Measurements from ENCODE around the gene PSD4. TPM values are rescaled to one million over a fixed set of nuclear protein-coding genes. Genes with fewer than 3 reads are reported as not detected.
A peak's percentile ranks its signal among the peaks of the same experiment; 100 is the strongest.

The PSD4 gene
- total and polyA plus RNA-seq, 9 donors = 0.95 to 3.2 (median 1.9) TPM

- no peaks in the 10 kb centered on the region for H3K9me3 ChIP-seq (replicated peaks; ENCODE audit: control insufficient read depth, low read depth, low read length)
- no peaks in the 10 kb centered on the region for H3K27me3 ChIP-seq (ENCODE audit: control insufficient read depth, insufficient read depth, low read length)
- H3K4me3 ChIP-seq (ENCODE audit: low read length) = no peak overlapping the region
- no peaks in the 10 kb centered on the region for H3K36me3 ChIP-seq (ENCODE audit: control insufficient read depth, insufficient read depth, low read length)
- no peak overlapping the region for H3K27ac ChIP-seq (ENCODE audit: low read length)
- DNase-seq = no peak
- H3K4me1 ChIP-seq (ENCODE audit: control insufficient read depth, insufficient read depth, low read length) = no peaks in the 10 kb centered on the region
- WGBS (ENCODE audit: insufficient coverage) = 88% methylated on average over 14 of the region's 17 CpGs
These were observed 41.3 kb upstream of the PSD4 start for GRCh38 chr2:113132414-113133021.

GRCh38 chr2:113133704-113134598, 39.8 kb upstream of the PSD4 start:
- no peaks in the 10 kb centered on the region for H3K36me3 ChIP-seq (ENCODE audit: control insufficient read depth, insufficient read depth, low read length)
- WGBS (ENCODE audit: insufficient coverage) = 45% methylated on average over 3 of the region's 7 CpGs
- H3K27me3 ChIP-seq (ENCODE audit: control insufficient read depth, insufficient read depth, low read length) = peaks cover 4% of the 10 kb centered on the region
- H3K4me1 ChIP-seq (ENCODE audit: control insufficient read depth, insufficient read depth, low read length) = no peaks in the 10 kb centered on the region
- DNase-seq = no peak
- no peak overlapping the region for H3K4me3 ChIP-seq (ENCODE audit: low read length)
- no peak overlapping the region for H3K27ac ChIP-seq (ENCODE audit: low read length)
- no peaks in the 10 kb centered on the region for H3K9me3 ChIP-seq (replicated peaks; ENCODE audit: control insufficient read depth, low read depth, low read length)

DNA sequence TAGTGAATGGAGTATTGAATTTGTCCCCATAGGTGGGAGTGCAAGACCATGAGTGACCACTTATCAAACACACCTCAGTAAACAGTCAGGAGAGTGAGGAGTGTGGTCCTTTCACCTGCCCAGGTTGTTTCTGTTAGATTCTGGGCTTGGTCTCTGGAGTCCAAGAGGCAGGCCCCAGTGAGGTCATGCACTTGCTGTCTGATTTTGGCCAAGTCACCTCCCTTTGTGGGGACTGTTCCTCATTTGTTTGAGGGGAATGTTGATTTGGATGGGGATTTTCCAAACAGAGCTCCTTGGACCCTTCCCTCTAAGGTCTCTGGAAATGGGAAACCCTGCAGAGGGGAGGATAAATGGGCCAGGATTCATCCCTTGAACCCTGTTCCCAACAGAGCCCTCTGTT, 39.1 kb upstream of the PSD4 start:
- H3K27ac ChIP-seq (ENCODE audit: low read length) = no peak overlapping the region
- H3K36me3 ChIP-seq (ENCODE audit: control insufficient read depth, insufficient read depth, low read length) = no peaks in the 10 kb centered on the region
- DNase-seq = no peak

DNA sequence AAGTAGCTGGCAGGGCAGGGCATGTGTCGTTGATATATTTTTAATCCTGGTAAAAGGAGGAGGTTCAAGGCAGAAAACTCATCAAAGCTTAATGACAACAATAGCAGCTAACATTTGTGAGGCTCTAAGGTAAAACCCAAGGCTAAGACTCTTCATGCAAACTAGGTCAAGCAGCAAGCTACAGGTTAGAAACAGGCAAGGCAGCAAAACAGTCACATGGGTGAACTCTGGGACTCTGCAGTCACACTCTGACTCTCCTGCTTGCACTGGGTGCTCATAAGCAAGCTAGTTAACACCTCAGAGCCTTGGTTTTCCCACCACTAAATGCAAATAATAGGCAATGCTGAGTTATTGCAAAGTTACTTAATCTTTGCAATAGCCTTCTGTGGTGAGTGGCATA, 38.5 kb upstream of the PSD4 start:
- no peak overlapping the region for H3K4me3 ChIP-seq (ENCODE audit: low read length)
- no peaks in the 10 kb centered on the region for H3K36me3 ChIP-seq (ENCODE audit: control insufficient read depth, insufficient read depth, low read length)
- no peak overlapping the region for H3K27ac ChIP-seq (ENCODE audit: low read length)
- peaks cover 5% of the 10 kb centered on the region for H3K27me3 ChIP-seq (ENCODE audit: control insufficient read depth, insufficient read depth, low read length)
- H3K9me3 ChIP-seq (replicated peaks; ENCODE audit: control insufficient read depth, low read depth, low read length) = no peaks in the 10 kb centered on the region
- H3K4me1 ChIP-seq (ENCODE audit: control insufficient read depth, insufficient read depth, low read length) = no peaks in the 10 kb centered on the region
- DNase-seq = no peak
- no CpG with 5 or more reads among the region's 1 CpG for WGBS (ENCODE audit: insufficient coverage)

More for the DNA sequence above, 39.1 kb upstream of the PSD4 start:
- H3K27me3 ChIP-seq (ENCODE audit: control insufficient read depth, insufficient read depth, low read length) = peaks cover 5% of the 10 kb centered on the region
- H3K9me3 ChIP-seq (replicated peaks; ENCODE audit: control insufficient read depth, low read depth, low read length) = no peaks in the 10 kb centered on the region
- H3K4me3 ChIP-seq (ENCODE audit: low read length) = no peak overlapping the region
- no peaks in the 10 kb centered on the region for H3K4me1 ChIP-seq (ENCODE audit: control insufficient read depth, insufficient read depth, low read length)

GRCh38 chr2:113136828-113137775, 36.7 kb upstream of the PSD4 start:
- Histone ChIP-seq H3K4me3 (ENCODE audit: low read length) (no peak overlapping the region), H3K27ac (ENCODE audit: low read length) (no peak overlapping the region), H3K9me3 (replicated peaks; ENCODE audit: control insufficient read depth, low read depth, low read length) (no peaks in the 10 kb centered on the region), H3K36me3 (ENCODE audit: control insufficient read depth, insufficient read depth, low read length) (no peaks in the 10 kb centered on the region), H3K27me3 (ENCODE audit: control insufficient read depth, insufficient read depth, low read length) (peaks cover 5% of the 10 kb centered on the region), H3K4me1 (ENCODE audit: control insufficient read depth, insufficient read depth, low read length) (no peaks in the 10 kb centered on the region)
- DNase-seq = peak; percentile 27
- 40% methylated on average over 7 of the region's 8 CpGs for WGBS (ENCODE audit: insufficient coverage)

DNA sequence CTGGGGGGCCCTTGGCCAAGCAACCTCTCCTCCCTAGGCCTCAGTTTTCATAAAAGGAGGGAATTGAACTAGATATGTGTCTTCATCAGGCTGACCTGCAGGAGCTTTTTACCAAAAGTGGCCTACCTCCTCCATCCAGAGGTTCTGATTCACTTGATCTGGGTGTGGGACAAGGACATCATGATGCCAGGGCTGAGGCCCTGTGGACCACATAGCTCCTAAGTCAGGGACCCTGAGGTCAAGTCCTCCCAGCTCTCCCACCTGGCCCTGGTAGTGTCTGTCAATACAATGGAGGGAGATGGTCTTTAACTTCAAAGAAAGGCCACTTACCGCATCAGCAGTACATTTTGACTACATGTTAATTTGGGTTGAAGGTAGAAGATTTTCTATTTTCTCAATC, 35.9 kb upstream of the PSD4 start:
- no peak overlapping the region for H3K4me3 ChIP-seq (ENCODE audit: low read length)
- H3K27me3 ChIP-seq (ENCODE audit: control insufficient read depth, insufficient read depth, low read length) = peaks cover 7% of the 10 kb centered on the region
- WGBS (ENCODE audit: insufficient coverage) = no CpG with 5 or more reads among the region's 1 CpG
- H3K9me3 ChIP-seq (replicated peaks; ENCODE audit: control insufficient read depth, low read depth, low read length) = no peaks in the 10 kb centered on the region
- no peak for DNase-seq
- no peaks in the 10 kb centered on the region for H3K4me1 ChIP-seq (ENCODE audit: control insufficient read depth, insufficient read depth, low read length)
- H3K36me3 ChIP-seq (ENCODE audit: control insufficient read depth, insufficient read depth, low read length) = no peaks in the 10 kb centered on the region
- no peak overlapping the region for H3K27ac ChIP-seq (ENCODE audit: low read length)

GRCh38 chr2:113138428-113139322, 35.1 kb upstream of the PSD4 start:
- WGBS (ENCODE audit: insufficient coverage) = 0% methylated on average over 1 of the region's 13 CpGs

GRCh38 chr2:113141451-113141850, 32.3 kb upstream of the PSD4 start:
- H3K9me3 ChIP-seq (replicated peaks; ENCODE audit: control insufficient read depth, low read depth, low read length) = peaks cover 2% of the 10 kb centered on the region
- WGBS (ENCODE audit: insufficient coverage) = 80% methylated on average over 5 of the region's 6 CpGs
- no peak overlapping the region for H3K4me3 ChIP-seq (ENCODE audit: low read length)
- DNase-seq = no peak
- no peaks in the 10 kb centered on the region for H3K4me1 ChIP-seq (ENCODE audit: control insufficient read depth, insufficient read depth, low read length)
- H3K27ac ChIP-seq (ENCODE audit: low read length) = no peak overlapping the region
- H3K36me3 ChIP-seq (ENCODE audit: control insufficient read depth, insufficient read depth, low read length) = no peaks in the 10 kb centered on the region
- H3K27me3 ChIP-seq (ENCODE audit: control insufficient read depth, insufficient read depth, low read length) = peaks cover 7% of the 10 kb centered on the region

More at GRCh38 chr2:113138428-113139322, 35.1 kb upstream of the PSD4 start:
- no peaks in the 10 kb centered on the region for H3K9me3 ChIP-seq (replicated peaks; ENCODE audit: control insufficient read depth, low read depth, low read length)
- DNase-seq = peak; percentile 77
- H3K36me3 ChIP-seq (ENCODE audit: control insufficient read depth, insufficient read depth, low read length) = no peaks in the 10 kb centered on the region
- no peak overlapping the region for H3K4me3 ChIP-seq (ENCODE audit: low read length)
- H3K4me1 ChIP-seq (ENCODE audit: control insufficient read depth, insufficient read depth, low read length) = no peaks in the 10 kb centered on the region
- H3K27me3 ChIP-seq (ENCODE audit: control insufficient read depth, insufficient read depth, low read length) = peaks cover 7% of the 10 kb centered on the region
- H3K27ac ChIP-seq (ENCODE audit: low read length) = no peak overlapping the region

DNA sequence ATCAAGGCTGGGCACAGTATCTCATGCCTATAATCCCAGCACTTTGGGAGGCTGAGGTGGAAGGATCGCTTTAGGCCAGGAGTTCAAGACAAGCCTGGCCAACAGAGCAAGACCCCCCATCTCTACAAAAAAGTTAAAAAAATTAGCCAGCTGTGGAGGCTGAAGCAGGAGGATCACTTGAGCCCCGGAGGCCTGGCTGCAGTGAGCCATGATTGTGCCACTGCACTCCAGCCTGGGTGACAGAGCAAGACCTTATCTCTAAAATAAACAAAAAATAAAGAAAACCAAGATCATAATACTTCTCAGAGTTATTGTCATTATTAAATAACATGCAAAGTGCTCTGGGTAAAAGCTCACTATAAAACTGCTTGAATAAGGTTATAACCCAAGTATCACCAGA, 31.5 kb upstream of the PSD4 start:
- peaks cover 7% of the 10 kb centered on the region for H3K27me3 ChIP-seq (ENCODE audit: control insufficient read depth, insufficient read depth, low read length)
- no peak overlapping the region for H3K4me3 ChIP-seq (ENCODE audit: low read length)
- no peak overlapping the region for H3K27ac ChIP-seq (ENCODE audit: low read length)
- H3K36me3 ChIP-seq (ENCODE audit: control insufficient read depth, insufficient read depth, low read length) = no peaks in the 10 kb centered on the region
- H3K9me3 ChIP-seq (replicated peaks; ENCODE audit: control insufficient read depth, low read depth, low read length) = peaks cover 2% of the 10 kb centered on the region
- DNase-seq = no peak
- 80% methylated on average over 1 of the region's 2 CpGs for WGBS (ENCODE audit: insufficient coverage)
- no peaks in the 10 kb centered on the region for H3K4me1 ChIP-seq (ENCODE audit: control insufficient read depth, insufficient read depth, low read length)

Data from muscle of leg (tissue), 11 donors.